Spinal cord (tissue), 10 donors: ENCODE measurements around the gene EVX2. TPM values are rescaled to one million over a fixed set of nuclear protein-coding genes. Genes with fewer than 3 reads are reported as not detected.

ENCODE experiments used
- DNase-seq, 6 donors: peaks; one replicate each; pipeline versions ENCODE4 v3.0.0 to v3.0.0-alpha.2; 2013 to 2015; ENCODE audit warnings: low spot score in 6 of 6, low read depth in 4 of 6
- H3K27ac ChIP-seq: one replicate; pipeline ENCODE4 v1.5.1; 2013; ENCODE audit warnings: low read depth, low read length, control low read depth
- H3K27me3 ChIP-seq: one replicate; pipeline ENCODE4 v1.6.1; 2013; ENCODE audit warnings: low read length; ENCODE audit not compliant: control insufficient read depth, insufficient read depth
- H3K36me3 ChIP-seq: one replicate; pipeline ENCODE4 v1.6.1; 2013; ENCODE audit warnings: low read length; ENCODE audit not compliant: control insufficient read depth, insufficient read depth
- H3K4me1 ChIP-seq: one replicate; pipeline ENCODE4 v1.6.1; 2013; ENCODE audit warnings: low read length; ENCODE audit not compliant: control insufficient read depth, insufficient read depth
- H3K4me3 ChIP-seq: one replicate; pipeline ENCODE4 v1.5.1; 2013; ENCODE audit warnings: low read depth, low read length, control low read depth
- H3K9me3 ChIP-seq: one replicate; pipeline ENCODE4 v1.6.1; 2013; ENCODE audit warnings: low read length; ENCODE audit not compliant: control insufficient read depth, insufficient read depth
- WGBS: methylation state at CpG from one replicate; pipeline ENCODE4 v1.1.5; 2013; ENCODE audit warnings: missing lambda C conversion rate; ENCODE audit not compliant: insufficient coverage; 5-methylcytosine and 5-hydroxymethylcytosine counted together
- long read RNA-seq, 4 donors: transcript quantifications; one replicate each; lab custom pipeline, GENCODE V29; 2026
- polyA plus RNA-seq, 2 donors: library from polyadenylated mRNA; unstranded; fragments of 120-200 nt; gene quantifications; one replicate each; pipeline ENCODE4 v1.2.1, GENCODE V29; 2013; ENCODE audit not compliant: insufficient read length in 2 of 2
- total RNA-seq, 2 donors: library from RNA; depleted of rRNA in 1 of 2; stranded (reverse); fragments of 120-200 nt in 1 of 2; fragments of >200 nt in 1 of 2; gene quantifications; one replicate each; pipeline versions ENCODE4 v1.2.3 to v1.2.4, GENCODE V29; 2013 to 2014
- donor health status: healthy.

Gene EVX2
- total RNA-seq, result under 1 TPM; 0.17 to 0.59 TPM
- polyA plus RNA-seq, result 1 to 10 TPM in 1 of 2 donors, under 1 TPM in 1; 0.74 to 1.1 TPM
- long read RNA-seq, donor 1, result 0 reads
- long read RNA-seq, donor 2, result 0 reads
- long read RNA-seq, donor 3, result 0 reads
- long read RNA-seq, donor 4, result 0 reads

DNA sequence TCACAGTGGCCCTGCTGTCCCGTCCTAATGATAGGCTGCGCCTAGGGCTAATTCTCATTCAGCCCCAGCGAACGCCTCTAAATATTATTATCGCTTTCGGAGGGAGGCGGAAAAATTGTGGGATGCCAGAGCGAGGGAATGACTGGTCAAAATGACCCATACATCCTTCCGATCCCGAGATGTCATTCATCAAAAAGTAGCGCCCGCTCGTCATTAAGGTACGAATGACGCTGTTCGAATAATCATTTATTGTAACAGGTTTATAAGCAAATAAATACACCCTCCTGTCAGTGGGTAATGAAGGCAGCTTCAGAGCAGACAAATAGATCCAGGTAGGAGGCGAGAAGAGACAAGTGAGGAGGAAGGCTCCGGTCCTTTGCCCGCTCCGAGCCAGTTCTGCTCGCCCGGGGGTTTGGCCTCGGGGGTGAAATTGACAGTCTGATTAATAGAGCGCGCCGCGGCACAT lies at the start of gene EVX2:
EVX2 (minus strand) TSS at position 167 of the 466 bp plus-strand sequence. CDS start 186 bp downstream, outside the sequence.
- DNase-seq, result peak in 2 of 6 donors; percentile 42 to 43
- Histone ChIP-seq H3K27me3 (peaks cover 98% of the 10 kb centered on the region), H3K27ac (no peak within 1 kb of the TSS), H3K9me3 (no peaks in the 10 kb centered on the region), H3K4me3 (no peak within 1 kb of the TSS), H3K36me3 (no peaks in the 10 kb centered on the region), H3K4me1 (peaks cover 66% of the 10 kb centered on the region)
- 3% methylated on average over 11 of the region's 27 CpGs for WGBS

DNA sequence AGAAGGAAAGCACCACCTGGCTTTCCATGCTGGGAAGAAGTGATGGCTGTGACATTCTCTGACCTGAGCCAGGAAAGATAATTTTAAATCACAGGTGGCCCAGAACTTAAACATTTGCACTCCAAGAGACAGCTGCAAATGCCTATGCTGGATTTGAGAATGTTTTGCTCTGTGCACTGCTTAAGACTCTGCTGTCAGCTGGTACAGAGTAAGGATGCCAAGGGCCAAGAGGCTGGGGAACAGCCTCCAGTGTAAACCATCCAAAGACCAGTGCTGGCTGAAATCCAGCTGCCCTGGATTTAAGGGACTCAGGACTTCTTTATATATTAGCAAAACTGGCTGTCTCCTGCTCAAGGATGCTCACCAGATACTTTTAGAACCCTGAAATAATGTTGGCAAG lies 49.6 kb upstream of the EVX2 start:
- Histone ChIP-seq H3K36me3 (no peaks in the 10 kb centered on the region), H3K27ac (peak overlapping the region; percentile 83), H3K9me3 (no peaks in the 10 kb centered on the region), H3K4me3 (no peak overlapping the region), H3K4me1 (peaks cover 30% of the 10 kb centered on the region), H3K27me3 (no peaks in the 10 kb centered on the region)
- DNase-seq, result peak in 2 of 6 donors; percentile 85

DNA sequence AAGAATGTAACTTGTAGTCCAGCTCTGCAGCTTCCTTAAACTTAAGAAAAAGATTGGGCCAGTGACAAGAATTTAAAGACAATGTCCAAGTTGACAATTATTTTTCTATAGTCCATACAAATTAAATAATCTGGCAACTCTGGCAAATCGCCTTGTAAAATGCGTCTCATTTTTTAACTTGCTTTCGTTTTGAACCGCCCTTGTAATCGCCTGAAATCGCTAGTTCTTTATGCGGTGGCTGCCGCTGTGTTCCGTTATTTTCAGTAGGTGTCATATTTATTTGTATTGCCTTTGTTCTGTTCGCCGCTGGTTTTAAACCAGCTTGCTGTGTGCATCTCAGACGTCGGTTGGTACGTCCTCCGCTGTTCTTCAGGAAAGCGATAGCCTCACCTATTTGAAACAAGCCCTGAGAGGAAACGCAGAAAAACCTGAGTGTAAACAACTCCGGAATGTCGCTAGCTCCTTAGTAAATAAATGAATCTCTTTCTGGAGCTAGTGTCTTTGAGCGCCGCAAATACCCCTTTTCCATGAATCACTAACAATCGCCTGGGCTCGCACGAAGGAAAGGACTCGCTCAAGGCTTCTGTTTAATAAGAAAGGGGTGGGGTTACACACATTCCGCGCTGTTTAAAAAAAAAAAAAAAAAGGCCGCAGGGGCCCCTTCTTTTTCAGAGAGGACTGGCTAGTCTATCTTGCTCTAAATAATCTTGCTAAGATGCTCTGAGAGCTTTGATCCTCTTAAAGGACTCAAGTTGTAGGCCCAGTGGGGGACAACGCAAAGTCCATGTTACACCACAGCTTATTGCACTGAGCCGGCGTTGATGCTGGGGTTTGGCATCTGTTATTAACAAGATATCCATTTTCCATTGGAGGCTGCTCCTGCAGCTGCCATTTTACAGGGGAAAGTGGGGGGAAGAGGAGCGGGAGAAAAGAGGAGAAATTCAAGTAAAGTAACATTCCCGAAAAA lies 48.7 kb upstream of the EVX2 start:
- peak overlapping the region; percentile 64 for H3K4me3 ChIP-seq
- no peaks in the 10 kb centered on the region for H3K36me3 ChIP-seq
- peaks cover 35% of the 10 kb centered on the region for H3K4me1 ChIP-seq
- peaks cover 4% of the 10 kb centered on the region for H3K27me3 ChIP-seq
- peak overlapping the region; percentile 83 for H3K27ac ChIP-seq
- WGBS, result 9% methylated on average over 9 of the region's 33 CpGs
- peak in 2 of 6 donors; percentile 65 to 89 for DNase-seq
- no peaks in the 10 kb centered on the region for H3K9me3 ChIP-seq

DNA sequence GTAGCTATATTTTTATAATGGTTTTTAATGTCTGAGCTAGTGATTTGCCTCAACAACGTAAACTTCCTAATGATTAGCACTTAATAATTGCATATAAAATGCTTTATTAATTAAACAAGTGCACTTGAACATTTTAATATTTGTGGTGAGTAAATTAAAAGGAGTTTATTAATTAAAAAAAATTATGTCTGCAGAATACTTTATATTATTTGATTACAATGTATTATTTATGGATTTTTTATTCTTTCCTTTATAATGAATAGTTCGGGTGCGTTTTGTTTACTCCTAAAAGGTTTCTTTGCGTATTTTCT lies 48.0 kb upstream of the EVX2 start:
- DNase-seq, result no peak
- Histone ChIP-seq H3K36me3 (no peaks in the 10 kb centered on the region), H3K4me1 (peaks cover 35% of the 10 kb centered on the region), H3K27ac (peak overlapping the region; percentile 83), H3K9me3 (no peaks in the 10 kb centered on the region), H3K27me3 (peaks cover 4% of the 10 kb centered on the region), H3K4me3 (peak overlapping the region; percentile 64)
- WGBS, result no CpG with 5 or more reads among the region's 4 CpGs

DNA sequence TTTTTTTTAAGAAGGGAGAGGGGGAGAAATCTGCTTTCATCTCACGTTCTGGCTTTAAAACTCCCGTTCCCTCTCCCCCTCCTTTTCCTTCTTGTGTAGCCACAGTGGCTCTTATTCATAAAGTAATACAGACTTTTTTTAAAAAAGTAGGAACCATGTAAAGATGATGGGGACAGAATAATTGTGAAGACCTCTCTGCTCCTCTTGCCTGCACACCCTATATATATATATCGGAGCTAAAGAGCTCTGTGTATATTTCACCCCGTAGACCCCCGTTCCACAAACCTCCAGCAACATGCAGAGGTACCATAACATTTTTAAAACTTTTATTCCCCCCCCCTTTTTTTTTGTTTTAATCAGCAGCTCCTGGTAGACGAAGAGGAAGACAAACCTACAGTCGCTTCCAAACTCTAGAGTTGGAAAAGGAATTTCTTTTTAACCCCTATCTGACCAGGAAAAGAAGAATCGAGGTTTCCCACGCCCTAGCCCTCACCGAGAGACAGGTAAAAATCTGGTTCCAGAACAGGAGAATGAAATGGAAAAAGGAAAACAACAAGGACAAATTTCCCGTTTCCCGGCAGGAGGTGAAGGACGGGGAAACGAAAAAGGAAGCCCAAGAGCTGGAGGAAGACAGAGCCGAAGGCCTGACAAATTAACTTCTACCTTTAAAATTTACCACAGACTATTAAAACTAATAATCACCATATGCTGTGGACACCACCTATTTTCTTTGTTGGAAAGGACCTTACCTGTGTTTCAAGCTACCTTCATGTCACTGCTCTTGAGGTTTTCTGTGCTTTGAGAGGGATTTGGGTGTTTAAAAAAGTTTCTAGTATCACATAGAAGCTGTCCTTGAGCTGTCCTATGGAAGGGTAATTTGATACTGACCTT lies 47.4 kb upstream of the EVX2 start:
- H3K9me3 ChIP-seq, result no peaks in the 10 kb centered on the region
- peak in 1 of 6 donors; percentile 65 for DNase-seq
- WGBS, result no CpG with 5 or more reads among the region's 15 CpGs
- H3K4me1 ChIP-seq, result peaks cover 35% of the 10 kb centered on the region
- H3K27me3 ChIP-seq, result peaks cover 4% of the 10 kb centered on the region
- H3K36me3 ChIP-seq, result no peaks in the 10 kb centered on the region
- peak overlapping the region; percentile 64 for H3K4me3 ChIP-seq
- H3K27ac ChIP-seq, result peak overlapping the region; percentile 83

DNA sequence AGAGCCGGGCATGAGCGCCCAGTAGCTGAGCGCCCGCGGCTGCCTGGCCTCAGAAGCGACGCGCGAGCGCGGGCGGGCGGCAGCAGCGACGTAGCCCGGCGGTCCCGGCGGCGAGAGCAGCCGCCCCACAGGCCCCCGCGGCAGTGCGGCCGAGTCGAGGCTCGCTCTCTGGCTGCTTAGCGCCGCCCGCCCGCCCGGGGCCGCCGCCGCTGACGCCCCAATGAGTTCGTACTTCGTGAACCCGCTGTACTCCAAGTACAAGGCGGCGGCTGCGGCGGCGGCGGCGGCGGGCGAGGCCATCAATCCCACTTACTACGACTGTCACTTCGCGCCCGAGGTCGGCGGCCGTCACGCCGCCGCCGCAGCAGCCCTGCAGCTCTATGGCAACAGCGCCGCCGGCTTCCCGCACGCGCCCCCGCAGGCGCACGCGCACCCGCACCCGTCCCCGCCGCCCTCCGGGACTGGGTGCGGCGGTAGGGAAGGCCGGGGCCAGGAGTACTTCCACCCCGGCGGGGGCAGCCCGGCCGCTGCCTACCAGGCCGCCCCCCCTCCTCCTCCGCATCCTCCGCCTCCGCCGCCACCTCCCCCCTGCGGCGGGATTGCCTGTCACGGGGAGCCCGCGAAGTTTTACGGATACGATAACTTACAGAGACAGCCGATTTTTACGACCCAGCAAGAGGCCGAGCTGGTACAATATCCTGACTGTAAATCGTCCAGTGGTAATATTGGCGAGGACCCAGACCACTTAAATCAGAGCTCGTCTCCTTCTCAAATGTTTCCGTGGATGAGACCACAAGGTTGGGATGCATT lies 46.6 kb upstream of the EVX2 start:
- peak overlapping the region; percentile 64 for H3K4me3 ChIP-seq
- peaks cover 12% of the 10 kb centered on the region for H3K27me3 ChIP-seq
- no peaks in the 10 kb centered on the region for H3K36me3 ChIP-seq
- 0% methylated on average over 91 of the region's 100 CpGs for WGBS
- peak in 4 of 6 donors; percentile 76 to 93 (median 84) for DNase-seq
- H3K27ac ChIP-seq, result peak overlapping the region; percentile 83
- peaks cover 37% of the 10 kb centered on the region for H3K4me1 ChIP-seq
- H3K9me3 ChIP-seq, result no peaks in the 10 kb centered on the region

DNA sequence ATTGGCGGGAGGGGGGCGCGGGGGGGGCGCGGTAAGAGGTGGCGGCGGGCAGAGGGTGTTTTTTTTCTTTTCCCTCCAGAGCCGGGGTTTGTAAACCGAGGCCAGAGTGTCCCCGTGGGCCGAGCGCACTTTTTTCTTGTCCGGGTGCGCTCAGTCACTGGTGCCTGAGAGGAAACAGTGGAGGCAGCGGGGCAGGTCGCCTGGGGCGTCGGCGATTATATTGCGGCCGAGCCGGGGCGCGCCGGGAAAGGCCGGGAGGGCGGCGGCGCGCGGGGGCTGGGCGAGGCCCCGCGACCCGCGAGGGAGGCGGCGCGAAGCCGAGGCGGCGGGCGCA lies 46.0 kb upstream of the EVX2 start:
- no peaks in the 10 kb centered on the region for H3K9me3 ChIP-seq
- DNase-seq, result no peak
- peaks cover 3% of the 10 kb centered on the region for H3K36me3 ChIP-seq
- H3K27ac ChIP-seq, result peak overlapping the region; percentile 93
- peaks cover 37% of the 10 kb centered on the region for H3K4me1 ChIP-seq
- H3K27me3 ChIP-seq, result peaks cover 17% of the 10 kb centered on the region
- under 1% methylated on average over 40 of the region's 43 CpGs for WGBS
- peak overlapping the region; percentile 69 for H3K4me3 ChIP-seq

DNA sequence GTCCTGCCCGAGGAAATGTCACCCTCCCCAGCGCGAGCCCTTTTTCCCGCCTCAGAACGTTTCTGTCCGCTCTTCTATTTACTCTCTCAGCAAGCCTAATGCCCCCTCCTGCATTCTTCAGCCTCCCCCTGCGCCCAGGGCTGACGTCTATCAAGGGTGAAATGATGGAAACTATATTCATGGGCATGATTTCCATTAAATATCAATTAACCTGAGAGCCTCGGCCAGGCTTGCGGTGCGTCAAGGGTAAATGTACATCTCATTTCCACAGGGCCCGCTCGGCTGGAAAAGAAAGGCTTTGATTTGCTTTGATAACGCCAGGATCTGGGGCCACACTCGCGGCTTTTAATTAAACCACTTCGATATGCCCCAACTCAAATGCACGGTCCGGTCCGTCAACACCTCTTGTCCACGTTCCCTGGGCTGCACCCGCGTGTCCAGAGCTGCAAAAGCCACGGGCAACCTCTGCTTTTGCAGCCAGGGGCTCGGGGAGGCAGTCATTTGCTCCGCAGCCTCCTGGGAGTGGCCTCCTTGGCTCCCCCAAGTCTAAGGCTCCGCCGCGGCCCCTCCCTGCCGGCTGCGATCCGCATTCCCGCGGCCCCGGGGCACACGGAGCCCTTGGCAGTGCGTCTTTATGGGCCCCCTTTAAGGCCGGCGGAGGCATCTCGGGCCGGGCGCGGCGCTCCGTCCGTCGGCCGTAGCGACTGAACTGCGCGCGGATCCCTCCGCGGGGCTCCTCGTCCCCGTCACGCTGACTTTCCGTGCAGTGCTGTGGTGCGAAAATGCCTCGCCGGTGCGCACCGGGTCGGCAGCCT lies 45.4 kb upstream of the EVX2 start, which contains the start of gene HOXD8:
HOXD8 (plus strand) TSS at position 724 of the 815 bp plus-strand sequence. CDS start 662 bp downstream, outside the sequence.
- Histone ChIP-seq H3K4me3 (peak within 1 kb of the TSS; percentile 69), H3K27me3 (peaks cover 23% of the 10 kb centered on the region), H3K27ac (peak within 1 kb of the TSS; percentile 93), H3K36me3 (peaks cover 7% of the 10 kb centered on the region), H3K4me1 (peaks cover 39% of the 10 kb centered on the region), H3K9me3 (no peaks in the 10 kb centered on the region)
- WGBS, result under 1% methylated on average over 57 of the region's 64 CpGs
- DNase-seq, result peak in 2 of 6 donors; percentile 92 to 95
